NCI-H774 (cell line): ENCODE measurements around the gene MAGI2.

ENCODE experiments used
- DNase-seq: peaks from one replicate; lab custom pipeline; 2025; lab: John Stamatoyannopoulos, UW

MAGI2 gene

GRCh38 chr7:78223598-78223997 is 1229.9 kb downstream of the MAGI2 start:
- no peak for DNase-seq

- DNase-seq, result no peak
Measured at GRCh38 chr7:78222001-78222751, 1231.3 kb downstream of the MAGI2 start.

- DNase-seq, result peak; percentile 68
Measured at GRCh38 chr7:78220754-78221153, 1232.7 kb downstream of the MAGI2 start.

DNA sequence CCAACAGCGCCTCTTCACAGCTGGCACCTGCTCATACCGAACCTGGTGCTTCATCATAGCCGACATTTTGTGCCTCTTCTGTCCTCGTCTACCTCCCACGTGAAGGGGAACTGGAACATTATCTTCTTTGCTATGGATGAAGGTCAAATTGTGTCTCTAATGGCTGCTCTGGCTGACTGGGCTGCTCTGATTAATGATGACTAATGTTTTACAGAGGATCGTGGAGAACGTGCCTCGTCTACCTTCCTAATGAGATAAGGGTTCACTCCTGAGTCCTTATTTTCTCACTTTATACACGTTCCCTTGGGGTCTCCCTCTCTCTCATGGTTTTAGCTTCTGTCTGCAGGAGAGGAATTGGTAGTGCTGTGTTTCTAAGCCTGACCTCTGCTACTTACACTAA is 1234.6 kb downstream of the MAGI2 start:
- no peak for DNase-seq

- no peak for DNase-seq
Measured at GRCh38 chr7:78218051-78218450, 1235.4 kb downstream of the MAGI2 start.

DNA sequence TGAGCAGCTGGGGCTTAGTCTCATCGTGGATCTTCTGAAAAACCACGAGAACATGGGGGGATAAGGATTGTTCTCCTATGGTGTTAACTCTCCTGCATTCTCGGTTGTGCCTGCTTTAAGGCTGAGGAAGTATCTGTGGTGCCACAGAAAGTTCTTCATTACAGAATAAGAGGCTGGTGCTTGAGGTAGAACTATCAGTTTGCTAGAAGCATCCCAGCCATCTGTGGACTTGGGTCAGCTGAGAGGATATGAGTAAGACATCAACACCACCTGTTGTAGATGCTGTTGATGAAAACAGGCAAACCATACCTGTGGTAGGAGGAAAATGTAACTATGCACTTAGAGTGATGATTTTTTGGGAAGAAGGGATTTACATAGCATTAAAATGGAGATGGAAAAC is 1238.3 kb downstream of the MAGI2 start:
- no peak for DNase-seq

DNA sequence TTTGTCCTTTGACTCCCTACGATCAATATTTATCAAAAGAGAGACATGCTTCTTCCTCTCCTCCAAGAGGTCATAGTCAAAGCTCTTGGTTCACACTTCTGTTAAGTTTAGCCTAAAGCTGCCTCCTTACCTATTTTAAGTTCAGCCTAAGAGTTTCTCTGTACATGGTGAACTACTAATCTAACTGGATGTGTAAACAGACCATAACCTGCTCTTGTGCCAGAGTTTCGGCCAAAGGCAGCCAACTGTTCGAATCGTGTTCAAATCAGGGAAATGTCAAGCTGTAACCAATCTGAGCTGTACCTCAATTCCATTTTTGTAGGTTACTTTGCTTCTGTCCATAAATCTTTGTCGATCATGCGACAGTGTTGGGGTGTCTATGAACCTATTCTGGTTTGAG is 1240.1 kb downstream of the MAGI2 start:
- no peak for DNase-seq

- no peak for DNase-seq
Measured at GRCh38 chr7:78212476-78213060, 1240.9 kb downstream of the MAGI2 start.

GRCh38 chr7:78207269-78207668 is 1246.2 kb downstream of the MAGI2 start:
- no peak for DNase-seq

- DNase-seq, result no peak
Measured at GRCh38 chr7:78206769-78207168, 1246.7 kb downstream of the MAGI2 start.

GRCh38 chr7:78203042-78203720 is 1250.3 kb downstream of the MAGI2 start:
- no peak for DNase-seq

- DNase-seq, result no peak
Measured at GRCh38 chr7:78198756-78199155, 1254.7 kb downstream of the MAGI2 start.

GRCh38 chr7:78197447-78197846 is 1256.0 kb downstream of the MAGI2 start:
- DNase-seq, result no peak

- DNase-seq, result no peak
Measured at GRCh38 chr7:78195281-78195680, 1258.2 kb downstream of the MAGI2 start.

- DNase-seq, result no peak
Measured at GRCh38 chr7:78194611-78195010, 1258.9 kb downstream of the MAGI2 start.

DNA sequence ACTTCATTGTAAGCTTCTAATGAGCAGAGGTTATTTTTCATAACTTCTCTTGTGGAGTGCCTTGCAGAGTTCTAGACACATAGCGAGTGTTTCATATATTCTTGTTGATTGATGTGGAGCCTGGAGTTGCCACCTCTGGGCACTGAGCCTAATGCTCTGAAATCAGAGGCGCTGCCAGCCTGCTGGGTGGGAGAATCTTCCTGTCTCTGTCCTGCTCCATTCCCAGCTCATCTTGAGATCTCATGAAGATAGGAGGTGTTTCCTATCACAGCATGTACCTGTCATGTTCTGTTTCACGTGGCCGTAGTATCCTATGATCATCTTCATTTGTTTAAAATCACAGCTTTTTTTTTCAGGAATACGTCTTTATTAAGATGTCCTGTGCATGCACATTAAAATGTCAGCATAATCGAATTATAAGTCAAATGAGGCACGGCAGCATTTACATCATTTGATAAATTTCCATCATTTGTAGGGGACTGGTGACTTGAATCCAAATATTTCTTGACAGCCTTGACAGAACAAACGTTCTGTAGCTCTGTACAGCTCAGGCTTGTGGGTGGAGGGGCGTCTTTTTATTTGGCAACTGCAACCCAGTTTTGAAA is 1261.9 kb downstream of the MAGI2 start:
- no peak for DNase-seq

- no peak for DNase-seq
Measured at GRCh38 chr7:78189762-78190161, 1263.7 kb downstream of the MAGI2 start.

- no peak for DNase-seq
Measured at GRCh38 chr7:78185149-78185745, 1268.2 kb downstream of the MAGI2 start.

DNA sequence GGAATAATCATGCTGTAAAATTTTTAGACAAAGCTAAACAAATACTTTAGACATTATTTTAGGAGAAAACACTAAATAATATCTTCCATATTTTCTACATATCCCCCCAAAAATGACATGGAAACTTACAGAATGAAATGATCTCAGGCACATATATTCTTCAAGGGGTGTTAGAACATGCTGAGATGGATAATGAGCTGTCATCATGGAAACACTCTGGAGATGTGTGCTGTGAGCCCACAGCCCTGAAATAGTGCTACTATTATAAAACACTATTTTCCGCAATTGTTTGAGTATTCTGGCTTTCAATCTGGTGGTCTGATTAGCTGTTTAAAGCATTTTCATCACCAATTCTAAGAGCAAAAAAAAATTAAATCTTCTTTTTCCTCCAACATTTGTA is 1269.2 kb downstream of the MAGI2 start:
- no peak for DNase-seq

DNA sequence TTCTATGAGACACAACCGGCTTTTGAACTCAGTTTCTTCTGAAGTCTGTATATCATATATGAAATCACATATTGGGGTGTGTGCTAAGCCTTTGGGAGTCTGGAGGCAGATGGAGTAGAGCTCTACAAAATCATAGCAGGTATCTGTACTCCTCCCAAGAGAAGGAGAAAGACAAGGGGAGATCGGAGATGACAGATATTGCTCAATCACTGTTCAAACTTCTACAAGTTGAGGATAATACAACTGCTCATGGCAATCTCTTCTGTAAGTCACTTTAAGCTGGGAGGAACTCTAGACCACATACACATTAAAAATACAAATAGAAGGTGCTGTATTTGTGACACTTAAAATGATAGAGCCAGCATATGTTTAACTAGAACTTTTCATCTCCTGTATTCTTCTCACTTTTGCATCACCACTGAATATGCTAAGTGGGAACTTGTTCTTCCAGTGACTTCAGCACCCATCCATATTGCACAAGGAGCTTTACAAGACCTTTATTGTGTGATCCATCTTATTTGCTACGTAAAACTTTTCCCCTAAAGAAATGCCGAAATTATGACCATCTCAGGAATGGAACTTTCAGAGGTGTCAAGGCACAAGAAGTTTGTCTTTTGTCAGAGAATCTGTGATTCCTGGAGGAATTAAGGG is 1273.5 kb downstream of the MAGI2 start:
- no peak for DNase-seq

DNA sequence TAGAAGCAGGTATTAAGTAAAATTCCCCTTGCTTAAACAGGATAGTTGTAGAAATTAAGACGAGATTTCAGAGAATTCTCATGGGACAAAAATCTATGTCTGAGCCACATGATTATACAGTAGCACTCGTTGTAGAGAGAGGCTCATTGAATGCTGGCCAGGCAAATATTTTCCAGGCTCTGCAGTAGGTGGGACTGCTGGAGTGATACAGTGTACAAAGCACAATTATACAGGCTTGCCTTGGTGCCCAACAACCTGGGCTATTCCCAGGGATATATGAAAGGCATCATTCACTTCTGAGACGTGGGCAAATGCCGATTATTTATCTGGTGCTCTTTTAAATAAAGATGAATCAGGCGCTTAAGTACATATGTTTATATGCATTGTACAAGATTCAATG is 1274.3 kb downstream of the MAGI2 start:
- no peak for DNase-seq

- DNase-seq, result no peak
Measured at GRCh38 chr7:78178319-78178718, 1275.1 kb downstream of the MAGI2 start.
